Activated CD8-positive, alpha-beta memory T cell treated with anti-CD3 and anti-CD28 coated beads for 48 hours (primary cell): ENCODE data around the gene DENND10.
"Not testable (repeated sequence)": the region's sequence is repeated elsewhere in the genome, so short reads cannot be mapped to it uniquely, and the experiment has no call there.

Experiments used
- DNase-seq, 3 experiments: peaks; one replicate each; pipeline ENCODE4 v3.0.0-alpha.2; 2020; ENCODE audit warnings: low read depth in 2 of 3, low spot score in 2 of 3

DENND10 gene

GRCh38 chr10:119096641-119097415 is 7.1 kb upstream of the DENND10 start:
- DNase-seq, result not testable (repeated sequence)

DNA sequence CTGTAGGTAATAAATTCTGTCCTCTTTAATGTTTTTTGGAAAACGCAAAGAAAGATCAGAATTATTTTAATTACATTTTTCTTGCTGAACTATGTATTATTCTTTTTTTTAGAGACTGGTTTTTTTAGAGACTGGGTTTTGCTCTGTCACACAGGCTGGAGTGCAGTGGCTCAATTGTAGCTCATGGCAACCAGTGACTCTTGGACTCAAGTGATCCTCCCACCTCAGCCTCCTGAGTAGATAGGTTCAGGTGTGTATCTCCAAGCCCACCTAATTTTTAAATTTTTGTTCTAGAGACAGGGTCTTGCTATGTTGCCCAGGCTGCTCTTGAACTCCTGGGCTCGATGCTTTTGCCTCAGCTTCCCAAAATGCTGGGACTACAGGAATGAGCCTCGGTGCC is 5.3 kb upstream of the DENND10 start:
- no peak for DNase-seq

GRCh38 chr10:119100434-119101238 is 3.3 kb upstream of the DENND10 start:
- DNase-seq, result no peak

- DNase-seq, result no peak
Observed at GRCh38 chr10:119101366-119102098, 2.4 kb upstream of the DENND10 start.

GRCh38 chr10:119103241-119103902 is 541 bp upstream of the DENND10 start:
- no peak for DNase-seq

GRCh38 chr10:119104654-119105015 is 722 bp downstream of the DENND10 start:
- no peak for DNase-seq

DNA sequence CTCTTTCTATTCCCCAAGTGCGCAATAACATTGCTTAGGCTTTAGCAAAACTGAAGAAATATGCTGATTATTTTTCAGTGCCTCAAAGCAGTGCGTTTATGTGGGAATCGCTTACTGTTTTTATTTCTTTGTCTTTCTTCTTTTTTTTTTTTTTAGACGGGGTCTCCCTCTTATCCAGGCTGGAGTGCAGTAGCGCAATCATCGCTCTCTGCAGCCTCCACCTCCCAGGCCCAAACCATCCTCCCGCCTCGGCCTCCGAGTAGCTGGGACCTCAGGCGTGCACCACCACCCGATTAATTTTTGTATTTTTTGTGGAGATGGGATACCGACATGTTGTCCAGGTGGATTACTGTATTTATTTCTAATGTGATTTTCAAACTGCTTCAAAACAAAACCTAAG is 1.2 kb downstream of the DENND10 start:
- no peak for DNase-seq

DNA sequence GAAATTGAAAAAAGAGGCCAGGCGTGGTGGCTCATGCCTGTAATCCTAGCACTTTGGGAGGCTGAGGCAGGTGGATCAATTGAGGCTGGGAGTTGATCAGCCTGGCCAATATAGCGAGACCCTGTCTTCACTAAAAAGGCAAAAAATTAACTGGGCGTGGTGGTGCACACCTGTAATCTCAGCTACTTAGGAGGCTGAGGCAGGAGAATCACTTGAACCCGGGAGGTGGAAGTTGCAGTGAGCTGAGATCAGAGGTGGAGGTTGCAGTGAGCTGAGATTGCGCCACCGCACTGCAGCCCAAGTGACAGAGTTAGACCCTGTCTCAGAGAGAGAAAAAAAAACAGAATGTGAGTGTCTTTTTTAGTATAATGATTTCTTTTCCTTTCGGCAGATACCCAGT is 2.0 kb downstream of the DENND10 start:
- DNase-seq, result not testable (repeated sequence)

DNA sequence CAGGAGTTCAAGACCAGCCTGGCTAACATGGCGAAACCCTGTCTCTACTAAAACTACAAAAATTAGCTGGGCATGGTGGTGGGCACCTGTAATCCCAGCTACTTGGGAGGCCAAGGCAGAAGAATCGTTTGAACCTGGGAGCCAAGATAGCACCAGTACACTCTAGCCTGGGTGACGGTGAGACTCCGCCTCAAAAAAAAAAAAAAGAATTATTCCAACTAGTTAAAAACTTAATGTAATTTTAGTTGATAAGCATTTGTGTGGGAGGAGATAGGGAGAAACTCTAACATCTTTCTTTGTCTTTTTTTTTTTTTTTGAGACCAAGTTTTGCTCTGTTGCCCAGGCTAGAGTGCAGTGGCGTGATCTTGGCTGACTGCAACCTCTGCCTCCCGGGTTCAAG is 3.2 kb downstream of the DENND10 start:
- not testable (repeated sequence) for DNase-seq

DNA sequence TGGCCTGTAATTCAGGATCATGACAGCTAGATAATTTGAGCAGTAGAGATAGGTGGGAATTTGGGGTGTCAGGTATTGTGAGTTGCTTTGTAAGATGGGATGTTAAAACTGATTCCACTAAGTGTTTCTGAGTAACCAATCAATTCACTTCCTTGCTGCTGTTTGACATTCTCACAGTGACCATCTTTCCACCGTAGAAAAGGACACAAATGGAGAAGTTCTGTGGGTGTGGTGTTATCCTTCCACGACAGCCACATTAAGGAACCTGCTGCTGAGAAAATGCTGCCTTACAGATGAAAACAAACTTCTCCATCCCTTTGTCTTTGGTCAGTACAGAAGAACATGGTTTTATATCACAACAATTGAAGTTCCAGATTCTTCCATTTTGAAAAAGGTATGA is 3.9 kb downstream of the DENND10 start:
- DNase-seq, result not testable (repeated sequence)

- no peak for DNase-seq
Observed at GRCh38 chr10:119112056-119112455, 8.1 kb downstream of the DENND10 start.

- DNase-seq, result no peak
Observed at GRCh38 chr10:119113751-119114732, 10.1 kb downstream of the DENND10 start.

GRCh38 chr10:119115926-119116325 is 12.0 kb downstream of the DENND10 start:
- DNase-seq, result no peak

GRCh38 chr10:119116326-119116951 is 12.5 kb downstream of the DENND10 start:
- no peak for DNase-seq

DNA sequence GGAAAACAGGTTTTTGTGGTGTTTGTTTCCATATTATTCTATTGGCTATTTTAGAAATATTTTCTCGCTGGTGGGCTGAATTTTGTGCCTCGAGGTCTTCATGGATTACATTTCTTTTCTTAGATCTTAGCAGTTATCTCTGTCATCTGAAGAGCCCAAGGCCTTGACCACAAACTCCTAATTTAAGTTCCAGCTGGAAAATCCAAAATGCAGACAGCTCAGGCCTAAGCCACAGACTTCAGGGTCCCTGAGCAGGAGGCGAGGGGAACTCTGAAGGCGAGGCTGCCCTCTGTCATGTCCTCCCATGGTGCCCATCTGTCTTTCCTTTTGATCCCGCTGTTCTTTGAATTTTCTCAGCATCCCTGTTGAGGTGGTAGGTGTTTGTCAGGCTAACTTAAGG is 14.3 kb downstream of the DENND10 start:
- DNase-seq, result no peak

DNA sequence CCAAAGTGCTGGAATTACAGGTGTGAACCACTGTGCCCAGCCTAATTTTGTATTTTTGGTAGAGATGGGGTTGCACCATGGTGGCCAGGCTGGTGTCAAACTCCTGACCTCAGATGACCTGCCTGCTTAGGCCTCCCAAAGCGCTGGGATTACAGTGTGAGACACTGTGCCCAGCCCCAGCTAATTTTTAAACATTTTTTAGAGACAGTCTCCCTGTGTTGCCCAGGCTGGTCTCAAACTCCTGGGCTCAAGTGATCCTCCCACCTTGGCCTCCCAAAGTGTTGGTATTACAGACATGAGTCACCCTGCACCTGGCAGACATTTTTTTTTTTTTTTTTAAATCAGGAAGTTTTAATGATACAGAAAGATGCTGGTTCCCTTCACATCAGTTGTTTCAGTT is 15.5 kb downstream of the DENND10 start:
- no peak for DNase-seq

- DNase-seq, result no peak
Observed at GRCh38 chr10:119120413-119120867, 16.5 kb downstream of the DENND10 start.

GRCh38 chr10:119120875-119121274 is 17.0 kb downstream of the DENND10 start:
- DNase-seq, result no peak

- no peak for DNase-seq
Observed at GRCh38 chr10:119125942-119126341, 22.0 kb downstream of the DENND10 start.

GRCh38 chr10:119129721-119130120 is 25.8 kb downstream of the DENND10 start:
- DNase-seq, result no peak
